Hair follicular keratinocyte (primary cell): ENCODE data around the gene AQP5. TPM values are rescaled to one million over a fixed set of nuclear protein-coding genes. Genes with fewer than 3 reads are reported as not detected.

Experiments
- total RNA-seq: library from RNA; depleted of rRNA; stranded (reverse); fragments of >200 nt; gene quantifications from 2 replicates; pipeline ENCODE4 v1.2.3, GENCODE V29; 2015

AQP5 gene
- not detected in 2 replicates for total RNA-seq

GRCh38 chr12:49961111-49961922 lies at the start of gene AQP5:
AQP5 (plus strand) TSS chr12:49961872; CDS start chr12:49962018, 146 bp downstream.

GRCh38 chr12:49950273-49951251 lies 11.1 kb upstream of the AQP5 start, which contains the start of gene AQP2:
AQP2 (plus strand) TSS chr12:49950737; CDS start chr12:49950831, 94 bp downstream.

GRCh38 chr12:49972641-49973360 lies 11.1 kb downstream of the AQP5 start, which contains the start of gene AQP6:
AQP6 (plus strand) TSS chr12:49972947; CDS start chr12:49973174, 227 bp downstream.

Other genes with a start within 250 kb of the AQP5 start
- gene TMBIM6, start 220.3 kb upstream of the AQP5 start, total RNA-seq, result 390 and 469 TPM in 2 replicates
- 13.9 and 19.5 TPM in 2 replicates for gene NCKAP5L, start 133.5 kb upstream of the AQP5 start, total RNA-seq
- 2.8 and 3.3 TPM in 2 replicates for gene BCDIN3D, start 118.8 kb upstream of the AQP5 start, total RNA-seq
- not detected in 2 replicates for gene FAIM2, start 58.0 kb upstream of the AQP5 start, total RNA-seq
- not detected in 2 replicates for gene AQP2, start 11.1 kb upstream of the AQP5 start, total RNA-seq
- 0.47 TPM in 1 of 2 replicates, not detected in the other for gene AQP6, start 11.1 kb downstream of the AQP5 start, total RNA-seq
- gene RACGAP1, start 63.6 kb downstream of the AQP5 start, total RNA-seq, result 31.0 and 79.8 TPM in 2 replicates
- gene ASIC1, start 95.7 kb downstream of the AQP5 start, total RNA-seq, result 3.5 and 8.4 TPM in 2 replicates
- 68.8 and 97.3 TPM in 2 replicates for gene SMARCD1, start 123.5 kb downstream of the AQP5 start, total RNA-seq
- gene GPD1, start 142.1 kb downstream of the AQP5 start, total RNA-seq, result 0.08 and 0.39 TPM in 2 replicates
- 54.0 and 65.0 TPM in 2 replicates for gene COX14, start 150.4 kb downstream of the AQP5 start, total RNA-seq
- gene CERS5, start 205.5 kb downstream of the AQP5 start, total RNA-seq, result 26.2 and 32.7 TPM in 2 replicates